B cell (primary cell): ENCODE results near the gene OIT3. TPM values are rescaled to one million over a fixed set of nuclear protein-coding genes. Genes with fewer than 3 reads are reported as not detected.

ENCODE experiments used
- ATAC-seq: fragments of 200-7000 bp; cut with Tn5 transposase; one replicate; pipeline ENCODE4 v1.10.0; 2021; ENCODE audit warnings: low read depth, mild to moderate bottlenecking, moderate number of reproducible peaks, moderate library complexity
- CTCF ChIA-PET: fragments of 350-600 bp; sonication (Branson Sonifier 250); formaldehyde crosslinking; loops from one replicate; lab custom pipeline; 2021; ENCODE audit warnings: antibody characterized with exemption, inconsistent platforms; lab: Charles Lee
- POLR2A ChIA-PET: fragments of 350-600 bp; sonication (Branson Sonifier 250); formaldehyde crosslinking; loops from one replicate; lab custom pipeline; 2021; ENCODE audit warnings: antibody characterized with exemption; lab: Charles Lee
- DNase-seq: peaks from one replicate; pipeline ENCODE4 v3.0.0; 2013
- H2AFZ ChIP-seq: 2 replicates; pipeline ENCODE4 v1.6.1; 2012; ENCODE audit warnings: mild to moderate bottlenecking, low read depth, low read length; ENCODE audit not compliant: insufficient read depth, poor library complexity, severe bottlenecking
- H3K27ac ChIP-seq, 2 donors: 1 replicate in 1 of 2; 2 replicates in 1 of 2; pipeline ENCODE4 v1.5.1; 2012 to 2013; ENCODE audit warnings: low read length in 2 of 2, mild to moderate bottlenecking in 2 of 2, moderate library complexity in 1 of 2
- H3K27me3 ChIP-seq, 4 experiments: fragments of 200-600 bp in 1 of 4; sonication (generic) in 1 of 4; replicated peaks in 1 of 4; 1 replicate in 2 of 4; 2 replicates in 2 of 4; pipeline versions ENCODE4 v1.6.1 to v1.7.0; 2013 to 2016; ENCODE audit warnings: low read length in 3 of 4, mild to moderate bottlenecking in 2 of 4, mixed read lengths in 1 of 4, moderate library complexity in 1 of 4; ENCODE audit not compliant: insufficient read depth in 4 of 4, control insufficient read depth in 3 of 4; ENCODE audit errors: control extremely low read depth in 1 of 4
- H3K36me3 ChIP-seq, 2 experiments: replicated peaks in 1 of 2; 1 replicate in 1 of 2; 2 replicates in 1 of 2; pipeline versions ENCODE4 v1.6.1 to v1.7.1; 2013; ENCODE audit warnings: low read length in 1 of 2; ENCODE audit not compliant: insufficient read depth in 2 of 2, control insufficient read depth in 1 of 2; ENCODE audit errors: control extremely low read depth in 1 of 2, extremely low read depth in 1 of 2
- H3K4me1 ChIP-seq, 2 donors: fragments of 200-600 bp in 1 of 2; sonication (generic) in 1 of 2; 1 replicate in 1 of 2; 2 replicates in 1 of 2; pipeline versions ENCODE4 v1.5.1 to v1.6.1; 2013 to 2017; ENCODE audit warnings: low read length in 2 of 2; ENCODE audit not compliant: control insufficient read depth in 2 of 2, insufficient read depth in 2 of 2
- H3K4me2 ChIP-seq: replicated peaks from 2 replicates; pipeline ENCODE3; 2012; ENCODE audit warnings: mild to moderate bottlenecking, low read depth, low read length; ENCODE audit not compliant: poor library complexity, severe bottlenecking
- H3K4me3 ChIP-seq, 5 experiments: fragments of 200-600 bp in 1 of 5; sonication (generic) in 1 of 5; 1 replicate in 3 of 5; 2 replicates in 2 of 5; pipeline versions ENCODE4 v1.5.1 to v1.7.0; 2011 to 2016; ENCODE audit warnings: low read length in 4 of 5, mild to moderate bottlenecking in 4 of 5, low read depth in 2 of 5, control low read depth in 1 of 5, moderate library complexity in 1 of 5; ENCODE audit not compliant: insufficient read depth in 1 of 5; ENCODE audit errors: control extremely low read depth in 1 of 5, extremely low read depth in 1 of 5
- H3K79me2 ChIP-seq: fragments of 200-600 bp; sonication (generic); one replicate; pipeline ENCODE4 v1.6.0; 2016; ENCODE audit warnings: low read length; ENCODE audit not compliant: control insufficient read depth, insufficient read depth
- H3K9ac ChIP-seq: fragments of 200-600 bp; sonication (generic); 2 replicates; pipeline ENCODE4 v1.6.1; 2017; ENCODE audit warnings: mild to moderate bottlenecking, low read length, moderate library complexity
- H3K9me3 ChIP-seq, 3 donors: one replicate each; pipeline versions ENCODE4 v1.6.1 to v1.7.1; 2013; ENCODE audit warnings: low read length in 2 of 3; ENCODE audit not compliant: control insufficient read depth in 2 of 3, insufficient read depth in 1 of 3; ENCODE audit errors: control extremely low read depth in 1 of 3
- H4K20me1 ChIP-seq: 2 replicates; pipeline ENCODE4 v1.6.0; 2012; ENCODE audit warnings: mild to moderate bottlenecking, low read length; ENCODE audit not compliant: insufficient read depth, control insufficient read depth, poor library complexity, severe bottlenecking
- H3K27ac Mint-ChIP-seq: one replicate; pipeline ENCODE4 v1.8.0; 2021; ENCODE audit warnings: mixed read lengths
- H3K27me3 Mint-ChIP-seq: one replicate; pipeline ENCODE4 v1.8.0; 2021; ENCODE audit warnings: mixed read lengths
- H3K4me1 Mint-ChIP-seq: one replicate; pipeline ENCODE4 v1.8.0; 2021; ENCODE audit warnings: mixed read lengths
- H3K4me3 Mint-ChIP-seq: one replicate; pipeline ENCODE4 v1.8.0; 2021; ENCODE audit warnings: mixed read lengths
- H3K9me3 Mint-ChIP-seq: one replicate; pipeline ENCODE4 v1.8.0; 2022; ENCODE audit warnings: mixed read lengths; ENCODE audit not compliant: insufficient read depth
- CTCF ChIP-seq: fragments of 200-600 bp; IDR thresholded peaks from one replicate; pipeline ENCODE4 v1.8.0; 2022; ENCODE audit warnings: antibody characterized with exemption, mild to moderate bottlenecking
- EZH2 ChIP-seq: IDR thresholded peaks from 2 replicates; pipeline ENCODE4 v1.6.1; 2012; ENCODE audit warnings: borderline replicate concordance, low read depth, mild to moderate bottlenecking, moderate library complexity, low read length; ENCODE audit not compliant: insufficient read depth, poor library complexity, severe bottlenecking
- WGBS: methylation state at CpG from one replicate; pipeline ENCODE4 v1.1.5; 2013; ENCODE audit warnings: missing lambda C conversion rate; ENCODE audit not compliant: insufficient coverage; 5-methylcytosine and 5-hydroxymethylcytosine counted together
- intact Hi-C: fragments of 100-400 bp; cut with micrococcal nuclease; formaldehyde crosslinking; loops from one replicate; pipeline ENCODE4 v1.10.0; 2022
- polyA plus RNA-seq: library from polyadenylated mRNA; depleted of rRNA; stranded (reverse); fragments of >200 nt; gene quantifications from 2 replicates; pipeline ENCODE4 v1.2.3, GENCODE V29; 2012
- total RNA-seq, 2 donors: library from RNA; stranded (reverse); fragments of 120-200 nt in 1 of 2; gene quantifications; 1 replicate in 1 of 2; 2 replicates in 1 of 2; pipeline versions ENCODE4 v1.2.3 to v1.2.4, GENCODE V29; 2013 to 2022

OIT3 gene
- total and polyA plus RNA-seq, 2 donors (not counting 1 experiment from before 2014, with no cell fraction given) = 0.04 TPM; not detected in 1

- H3K4me2 ChIP-seq = no peak overlapping the region
- Mint-ChIP-seq H3K4me1 (peaks cover 3% of the 10 kb centered on the region), H3K27me3 (no peaks in the 10 kb centered on the region), H3K9me3 (no peaks in the 10 kb centered on the region), H3K27ac (no peak overlapping the region), H3K4me3 (no peak overlapping the region)
- no peak overlapping the region for H3K4me3 ChIP-seq
- H3K79me2 ChIP-seq = no peaks in the 10 kb centered on the region
- peaks cover 0 to 5% (median 0%) of the 10 kb centered on the region in 3 donors for H3K9me3 ChIP-seq
- intact Hi-C loops = no loop called here
- H4K20me1 ChIP-seq = no peaks in the 10 kb centered on the region
- TF ChIP-seq CTCF (no peak), EZH2 (no peak)
- H3K4me1 ChIP-seq = no peaks in the 10 kb centered on the region
- ChIA-PET CTCF (no interaction called here), POLR2A (no interaction called here)
- ATAC-seq (no peak), DNase-seq (no peak)
- no peak overlapping the region for H3K27ac ChIP-seq
- no peaks in the 10 kb centered on the region for H3K27me3 ChIP-seq
- H3K9ac ChIP-seq = no peak overlapping the region
- peaks cover 1 to 2% of the 10 kb centered on the region in 2 experiments for H3K36me3 ChIP-seq
- WGBS = no CpG with 5 or more reads among the region's 2 CpGs
- no peak overlapping the region for H2AFZ ChIP-seq
Measured at GRCh38 chr10:72881291-72881690, 12.2 kb upstream of the OIT3 start.

GRCh38 chr10:72883861-72884260, 9.7 kb upstream of the OIT3 start:
- Histone ChIP-seq H2AFZ (no peak overlapping the region), H3K79me2 (no peaks in the 10 kb centered on the region), H3K9me3 (peaks cover 0 to 5% (median 0%) of the 10 kb centered on the region in 3 donors), H3K36me3 (peaks cover 1 to 2% of the 10 kb centered on the region in 2 experiments), H3K4me1 (peaks cover 6 to 8% of the 10 kb centered on the region in 2 donors), H3K9ac (no peak overlapping the region), H3K4me3 (no peak overlapping the region), H4K20me1 (no peaks in the 10 kb centered on the region), H3K4me2 (no peak overlapping the region), H3K27me3 (no peaks in the 10 kb centered on the region), H3K27ac (no peak overlapping the region)
- intact Hi-C loops = no loop called here
- ChIA-PET CTCF (no interaction called here), POLR2A (no interaction called here)
- Mint-ChIP-seq H3K4me1 (peaks cover 7% of the 10 kb centered on the region), H3K27me3 (no peaks in the 10 kb centered on the region), H3K27ac (no peak overlapping the region), H3K4me3 (no peak overlapping the region), H3K9me3 (no peaks in the 10 kb centered on the region)
- no peak for ATAC-seq
- no peak for DNase-seq
- no CpG with 5 or more reads among the region's 2 CpGs for WGBS
- TF ChIP-seq CTCF (no peak), EZH2 (no peak)
